Stimulated activated CD8-positive, alpha-beta memory T cell treated with anti-CD3 and anti-CD28 coated beads, Interleukin-7, amount 100 ng/mL, for 24 hours (primary cell): ENCODE measurements around the gene KRT75.
"Not testable (repeated sequence)": the region's sequence is repeated elsewhere in the genome, so short reads cannot be mapped to it uniquely, and the experiment has no call there.

ENCODE experiments used
- DNase-seq: peaks from one replicate; pipeline ENCODE4 v3.0.0-alpha.2; 2020; ENCODE audit warnings: low read depth

Gene KRT75

GRCh38 chr12:52434081-52434733 is at the start of gene KRT75:
Gene KRT75, minus strand, starts transcription at chr12:52434371. Its CDS starts 67 bp downstream, at chr12:52434304.
- no peak for DNase-seq

- no peak for DNase-seq
These were observed 45.9 kb upstream of the KRT75 start for GRCh38 chr12:52480073-52480472.

GRCh38 chr12:52477651-52478050 is 43.5 kb upstream of the KRT75 start:
- no peak for DNase-seq

GRCh38 chr12:52474212-52474611 is 40.0 kb upstream of the KRT75 start:
- no peak for DNase-seq

GRCh38 chr12:52473768-52474167 is 39.6 kb upstream of the KRT75 start, which contains the start of gene KRT6C:
Gene KRT6C, minus strand, starts transcription at chr12:52473805. Its CDS starts 68 bp downstream, at chr12:52473737.
- DNase-seq: no peak

GRCh38 chr12:52469853-52470252 is 35.7 kb upstream of the KRT75 start:
- DNase-seq: no peak

- DNase-seq: no peak
These were observed 30.7 kb upstream of the KRT75 start for GRCh38 chr12:52464897-52465296.

- DNase-seq: no peak
These were observed 27.5 kb upstream of the KRT75 start for GRCh38 chr12:52461693-52462092.

GRCh38 chr12:52458861-52459260 is 24.7 kb upstream of the KRT75 start:
- DNase-seq: no peak

GRCh38 chr12:52455821-52456220 is 21.6 kb upstream of the KRT75 start:
- DNase-seq: no peak

GRCh38 chr12:52454411-52455201 is 20.4 kb upstream of the KRT75 start:
- DNase-seq: no peak

GRCh38 chr12:52452101-52452500 is 17.9 kb upstream of the KRT75 start, which contains the start of gene KRT6B:
Gene KRT6B, minus strand, starts transcription at chr12:52452146. Its CDS starts 68 bp downstream, at chr12:52452078.
- DNase-seq: no peak

- DNase-seq: no peak
These were observed 14.1 kb upstream of the KRT75 start for GRCh38 chr12:52448228-52448627.

- DNase-seq: not testable (repeated sequence)
These were observed 13.0 kb upstream of the KRT75 start for GRCh38 chr12:52447196-52447595.

- DNase-seq: no peak
These were observed 12.3 kb upstream of the KRT75 start for GRCh38 chr12:52446367-52447045.

- no peak for DNase-seq
These were observed 11.7 kb upstream of the KRT75 start for GRCh38 chr12:52445876-52446275.

- DNase-seq: no peak
These were observed 10.8 kb upstream of the KRT75 start for GRCh38 chr12:52444647-52445595.

- no peak for DNase-seq
These were observed 9.8 kb upstream of the KRT75 start for GRCh38 chr12:52443966-52444365.

- DNase-seq: no peak
These were observed 8.5 kb upstream of the KRT75 start for GRCh38 chr12:52442600-52443061.

GRCh38 chr12:52441320-52441911 is 7.2 kb upstream of the KRT75 start:
- DNase-seq: no peak

- no peak for DNase-seq
These were observed 6.7 kb upstream of the KRT75 start for GRCh38 chr12:52440821-52441319.
